Stimulated activated naive CD8-positive, alpha-beta T cell treated with anti-CD3 and anti-CD28 coated beads, Interleukin-15, amount 100 ng/mL, for 72 hours (primary cell): ENCODE data around the gene NR1D2.
A peak's percentile ranks its signal among the peaks of the same experiment; 100 is the strongest.
"Not testable (repeated sequence)": the region's sequence is repeated elsewhere in the genome, so short reads cannot be mapped to it uniquely, and the experiment has no call there.

Experiments used
- ATAC-seq: fragments of 150-1000 bp; cut with Tn5 transposase; 2 replicates; pipeline ENCODE4 v1.10.0; 2021; ENCODE audit warnings: mild to moderate bottlenecking, moderate library complexity
- DNase-seq, 2 donors: peaks; one replicate each; pipeline ENCODE4 v3.0.0; 2021 to 2022
- H3K27ac Mint-ChIP-seq, 2 donors: one replicate each; pipeline ENCODE4 v1.8.0; 2022; ENCODE audit warnings: mild to moderate bottlenecking in 2 of 2, mixed read lengths in 2 of 2, moderate library complexity in 2 of 2
- H3K27me3 Mint-ChIP-seq: one replicate; pipeline ENCODE4 v1.8.0; 2022; ENCODE audit warnings: mixed read lengths
- H3K4me1 Mint-ChIP-seq: one replicate; pipeline ENCODE4 v1.8.0; 2022; ENCODE audit warnings: mild to moderate bottlenecking, mixed read lengths
- H3K4me3 Mint-ChIP-seq, 2 donors: one replicate each; pipeline ENCODE4 v1.8.0; 2022; ENCODE audit warnings: mild to moderate bottlenecking in 2 of 2, mixed read lengths in 2 of 2, moderate library complexity in 1 of 2
- H3K9me3 Mint-ChIP-seq, 2 donors: one replicate each; pipeline ENCODE4 v1.8.0; 2022; ENCODE audit warnings: mixed read lengths in 2 of 2

The NR1D2 gene

GRCh38 chr3:23999012-23999641 is 54.0 kb downstream of the NR1D2 start:
- Mint-ChIP-seq H3K27me3 (peaks cover 28% of the 10 kb centered on the region), H3K9me3 (no peaks in the 10 kb centered on the region), H3K4me3 (no peak overlapping the region), H3K4me1 (peaks cover 4% of the 10 kb centered on the region), H3K27ac (no peak overlapping the region)
- ATAC-seq: no peak
- DNase-seq: peak; percentile 62 to 66

GRCh38 chr3:24002129-24002528 is 57.0 kb downstream of the NR1D2 start:
- peaks cover 28% of the 10 kb centered on the region for H3K27me3 Mint-ChIP-seq
- DNase-seq: no peak
- ATAC-seq: no peak
- no peaks in the 10 kb centered on the region for H3K9me3 Mint-ChIP-seq
- H3K4me3 Mint-ChIP-seq: no peak overlapping the region
- peaks cover 9% of the 10 kb centered on the region for H3K4me1 Mint-ChIP-seq
- no peak overlapping the region for H3K27ac Mint-ChIP-seq

- no peak for ATAC-seq
- Mint-ChIP-seq H3K27me3 (peaks cover 28% of the 10 kb centered on the region), H3K9me3 (no peaks in the 10 kb centered on the region), H3K4me3 (no peak overlapping the region), H3K27ac (no peak overlapping the region), H3K4me1 (peaks cover 9% of the 10 kb centered on the region)
- no peak for DNase-seq
These were observed 58.4 kb downstream of the NR1D2 start for GRCh38 chr3:24003466-24003865.

GRCh38 chr3:24004171-24004938 is 59.3 kb downstream of the NR1D2 start:
- peaks cover 9% of the 10 kb centered on the region for H3K4me1 Mint-ChIP-seq
- no peak overlapping the region for H3K4me3 Mint-ChIP-seq
- ATAC-seq: peak; percentile 98
- H3K27ac Mint-ChIP-seq: no peak overlapping the region
- peak; percentile 9 to 55 for DNase-seq
- H3K27me3 Mint-ChIP-seq: peaks cover 22% of the 10 kb centered on the region
- H3K9me3 Mint-ChIP-seq: no peaks in the 10 kb centered on the region

- no peak overlapping the region for H3K4me3 Mint-ChIP-seq
- H3K27ac Mint-ChIP-seq: no peak overlapping the region
- peaks cover 9% of the 10 kb centered on the region for H3K4me1 Mint-ChIP-seq
- peaks cover 22% of the 10 kb centered on the region for H3K27me3 Mint-ChIP-seq
- no peak for DNase-seq
- no peak for ATAC-seq
- H3K9me3 Mint-ChIP-seq: no peaks in the 10 kb centered on the region
These were observed 60.6 kb downstream of the NR1D2 start for GRCh38 chr3:24005669-24006068.

GRCh38 chr3:24010834-24011233 is 65.7 kb downstream of the NR1D2 start:
- not testable (repeated sequence) for H3K27me3 Mint-ChIP-seq, H3K9me3 Mint-ChIP-seq, ATAC-seq, H3K4me1 Mint-ChIP-seq, H3K4me3 Mint-ChIP-seq, DNase-seq
- peak overlapping the region in 1 of 2 donors; percentile 52 for H3K27ac Mint-ChIP-seq

- Mint-ChIP-seq H3K9me3 (no peaks in the 10 kb centered on the region), H3K27me3 (no peaks in the 10 kb centered on the region)
These were observed 67.6 kb downstream of the NR1D2 start for GRCh38 chr3:24012589-24013269.

GRCh38 chr3:24017305-24017704 is 72.2 kb downstream of the NR1D2 start:
- H3K9me3 Mint-ChIP-seq: no peaks in the 10 kb centered on the region
- H3K4me1 Mint-ChIP-seq: no peaks in the 10 kb centered on the region
- H3K4me3 Mint-ChIP-seq: no peak overlapping the region
- DNase-seq (no peak), ATAC-seq (no peak)
- no peak overlapping the region for H3K27ac Mint-ChIP-seq
- no peaks in the 10 kb centered on the region for H3K27me3 Mint-ChIP-seq

More at GRCh38 chr3:24012589-24013269, 67.6 kb downstream of the NR1D2 start:
- H3K27ac Mint-ChIP-seq: no peak overlapping the region
- no peaks in the 10 kb centered on the region for H3K4me1 Mint-ChIP-seq
- DNase-seq (no peak), ATAC-seq (no peak)
- no peak overlapping the region for H3K4me3 Mint-ChIP-seq

GRCh38 chr3:24018784-24019570 is 73.9 kb downstream of the NR1D2 start:
- H3K4me1 Mint-ChIP-seq: no peaks in the 10 kb centered on the region
- ATAC-seq (no peak), DNase-seq (no peak)
- no peak overlapping the region for H3K4me3 Mint-ChIP-seq
- peaks cover 2% of the 10 kb centered on the region for H3K27me3 Mint-ChIP-seq
- H3K9me3 Mint-ChIP-seq: no peaks in the 10 kb centered on the region
- H3K27ac Mint-ChIP-seq: no peak overlapping the region

- DNase-seq (no peak), ATAC-seq (no peak)
- H3K4me1 Mint-ChIP-seq: no peaks in the 10 kb centered on the region
- H3K27ac Mint-ChIP-seq: no peak overlapping the region
- H3K27me3 Mint-ChIP-seq: peaks cover 8% of the 10 kb centered on the region
- no peak overlapping the region for H3K4me3 Mint-ChIP-seq
- H3K9me3 Mint-ChIP-seq: no peaks in the 10 kb centered on the region
These were observed 74.5 kb downstream of the NR1D2 start for GRCh38 chr3:24019585-24019984.

GRCh38 chr3:24020036-24020691 is 75.1 kb downstream of the NR1D2 start:
- DNase-seq (no peak), ATAC-seq (peak; percentile 28)
- Mint-ChIP-seq H3K4me1 (no peaks in the 10 kb centered on the region), H3K9me3 (no peaks in the 10 kb centered on the region), H3K27me3 (peaks cover 8% of the 10 kb centered on the region), H3K4me3 (no peak overlapping the region), H3K27ac (no peak overlapping the region)

- no peak overlapping the region for H3K4me3 Mint-ChIP-seq
- H3K27me3 Mint-ChIP-seq: peaks cover 8% of the 10 kb centered on the region
- H3K27ac Mint-ChIP-seq: no peak overlapping the region
- peaks cover 0 to 7% of the 10 kb centered on the region in 2 donors for H3K9me3 Mint-ChIP-seq
- H3K4me1 Mint-ChIP-seq: no peaks in the 10 kb centered on the region
- ATAC-seq (no peak), DNase-seq (no peak)
These were observed 78.1 kb downstream of the NR1D2 start for GRCh38 chr3:24023197-24023596.

GRCh38 chr3:24025805-24026204 is 80.7 kb downstream of the NR1D2 start:
- ATAC-seq: no peak
- Mint-ChIP-seq H3K27ac (no peak overlapping the region), H3K27me3 (peaks cover 21% of the 10 kb centered on the region), H3K4me3 (no peak overlapping the region), H3K9me3 (peaks cover 0 to 7% of the 10 kb centered on the region in 2 donors), H3K4me1 (no peaks in the 10 kb centered on the region)
- no peak for DNase-seq

GRCh38 chr3:24026665-24027064 is 81.6 kb downstream of the NR1D2 start:
- not testable (repeated sequence) for H3K4me3 Mint-ChIP-seq, DNase-seq, H3K9me3 Mint-ChIP-seq, ATAC-seq, H3K4me1 Mint-ChIP-seq, H3K27ac Mint-ChIP-seq
- peaks cover 21% of the 10 kb centered on the region for H3K27me3 Mint-ChIP-seq

- peaks cover 0 to 7% of the 10 kb centered on the region in 2 donors for H3K9me3 Mint-ChIP-seq
- DNase-seq (no peak), ATAC-seq (no peak)
- no peak overlapping the region for H3K27ac Mint-ChIP-seq
- no peak overlapping the region for H3K4me3 Mint-ChIP-seq
- H3K27me3 Mint-ChIP-seq: peaks cover 21% of the 10 kb centered on the region
- H3K4me1 Mint-ChIP-seq: no peaks in the 10 kb centered on the region
These were observed 82.9 kb downstream of the NR1D2 start for GRCh38 chr3:24027946-24028345.
